Kidney (tissue), 14 donors: ENCODE measurements around the gene PLPPR1. TPM values are rescaled to one million over a fixed set of nuclear protein-coding genes. Genes with fewer than 3 reads are reported as not detected.
A peak's percentile ranks its signal among the peaks of the same experiment; 100 is the strongest.

Experiments used
- DNase-seq, 5 donors: peaks; one replicate each; pipeline ENCODE4 v3.0.0-alpha.2; 2013 to 2020
- FAIRE-seq: peaks from 2 replicates; lab custom pipeline; 2012; peaks lifted over from hg19 to GRCh38; lab: Jason Lieb, UNC
- H3K27ac ChIP-seq, 2 donors: one replicate each; pipeline ENCODE4 v1.7.0; 2013; ENCODE audit warnings: low read depth in 2 of 2, low read length in 2 of 2, inconsistent platforms in 1 of 2
- H3K27me3 ChIP-seq: one replicate; pipeline ENCODE4 v1.7.1; 2013; ENCODE audit warnings: low read length, inconsistent platforms; ENCODE audit not compliant: control insufficient read depth, insufficient read depth
- H3K36me3 ChIP-seq, 3 donors: one replicate each; pipeline versions ENCODE4 v1.7.0 to v1.7.1; 2013; ENCODE audit warnings: low read length in 3 of 3, control low read depth in 1 of 3, inconsistent platforms in 1 of 3; ENCODE audit not compliant: insufficient read depth in 3 of 3, control insufficient read depth in 2 of 3
- H3K4me1 ChIP-seq, 3 donors: one replicate each; pipeline versions ENCODE4 v1.7.0 to v1.7.1; 2013; ENCODE audit warnings: low read length in 3 of 3, inconsistent platforms in 1 of 3, low read depth in 1 of 3; ENCODE audit not compliant: control insufficient read depth in 2 of 3, insufficient read depth in 2 of 3
- H3K4me3 ChIP-seq, 3 donors: one replicate each; pipeline versions ENCODE4 v1.7.0 to v1.8.1; 2013; ENCODE audit warnings: low read length in 3 of 3, control low read depth in 1 of 3, inconsistent platforms in 1 of 3
- H3K9ac ChIP-seq, 3 donors: one replicate each; pipeline versions ENCODE4 v1.7.0 to v1.7.1; 2013; ENCODE audit warnings: low read length in 3 of 3, control low read depth in 1 of 3, inconsistent platforms in 1 of 3
- H3K9me3 ChIP-seq, 3 donors: one replicate each; pipeline versions ENCODE4 v1.7.0 to v1.7.1; 2013; ENCODE audit warnings: low read length in 3 of 3, control low read depth in 1 of 3, inconsistent platforms in 1 of 3; ENCODE audit not compliant: control insufficient read depth in 2 of 3, insufficient read depth in 1 of 3
- intact Hi-C: fragments of 100-400 bp; cut with DNase I; formaldehyde crosslinking; loops from one replicate; pipeline ENCODE4 v1.11.1; 2022
- polyA plus RNA-seq: library from polyadenylated mRNA; stranded (reverse); fragments of 350-450 nt; fragmentation: Illumina TruSeq; extraction: RNeasy Lipid Tissue Mini Kit (QIAGEN cat#74804); gene quantifications from one replicate; pipeline ENCODE4 v1.2.3, GENCODE V29; 2014; ENCODE audit warnings: low read depth, low replicate concordance; ENCODE audit not compliant: insufficient read depth
- total RNA-seq: library from RNA; stranded (reverse); fragmentation: NEBNext Ultra II Directional; extraction: Animal tissue kit (Norgen Biotek cat#: 25700); gene quantifications from one replicate; pipeline ENCODE4 v1.2.1, GENCODE V29; 2021
- TF ChIP-seq, protein P1 (sequence below): IDR thresholded peaks from 3 replicates; pipeline ENCODE4 v1.5.1; 2012; ENCODE audit warnings: mild to moderate bottlenecking, moderate library complexity, borderline replicate concordance; ENCODE audit not compliant: insufficient read depth; ENCODE audit errors: extremely low read depth
- donor health status: control.
- donor health status: control.
- donor health status: control.
- donor health status: control.
- donor health status: control.
- donor health status: DM: yes; HTN: yes; CAD: no.
- donor health status: Normal renal cell carcinoma (clear cell type).

The PLPPR1 gene
- total and polyA plus RNA-seq, 2 donors from 2014 or later: 0.98 to 21.6 TPM

DNA sequence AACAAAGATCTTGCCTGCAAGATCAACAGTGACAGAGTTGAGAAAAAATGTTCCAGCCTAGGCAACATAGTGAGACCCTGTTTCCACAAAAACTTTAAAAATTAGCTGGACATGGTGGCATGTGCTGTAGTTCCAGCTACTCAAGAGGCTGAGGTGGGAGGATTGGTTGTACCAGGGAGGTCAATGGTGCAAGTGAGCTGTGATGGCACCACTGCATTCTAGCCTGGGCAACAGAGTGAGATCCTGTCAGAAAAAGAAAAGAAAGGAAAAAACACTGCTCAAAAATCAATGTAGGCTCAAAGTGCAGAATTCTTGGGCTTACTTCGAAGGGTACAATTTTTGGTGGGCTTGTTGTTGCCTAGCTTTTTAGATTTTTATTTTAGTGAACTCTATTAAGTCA, 145.4 kb downstream of the PLPPR1 start:
- no peak for FAIRE-seq
- H3K27me3 ChIP-seq: no peaks in the 10 kb centered on the region
- no peak for DNase-seq

GRCh38 chr9:101176384-101176783, 147.9 kb downstream of the PLPPR1 start:
- Histone ChIP-seq H3K4me3 (no peak overlapping the region), H3K9me3 (peaks cover 0 to 9% (median 0%) of the 10 kb centered on the region in 3 donors), H3K36me3 (no peaks in the 10 kb centered on the region), H3K4me1 (no peaks in the 10 kb centered on the region), H3K27me3 (no peaks in the 10 kb centered on the region), H3K9ac (no peak overlapping the region), H3K27ac (no peak overlapping the region)
- DNase-seq: no peak
- intact Hi-C loops: no loop called here
- TF ChIP-seq, protein P1, sequence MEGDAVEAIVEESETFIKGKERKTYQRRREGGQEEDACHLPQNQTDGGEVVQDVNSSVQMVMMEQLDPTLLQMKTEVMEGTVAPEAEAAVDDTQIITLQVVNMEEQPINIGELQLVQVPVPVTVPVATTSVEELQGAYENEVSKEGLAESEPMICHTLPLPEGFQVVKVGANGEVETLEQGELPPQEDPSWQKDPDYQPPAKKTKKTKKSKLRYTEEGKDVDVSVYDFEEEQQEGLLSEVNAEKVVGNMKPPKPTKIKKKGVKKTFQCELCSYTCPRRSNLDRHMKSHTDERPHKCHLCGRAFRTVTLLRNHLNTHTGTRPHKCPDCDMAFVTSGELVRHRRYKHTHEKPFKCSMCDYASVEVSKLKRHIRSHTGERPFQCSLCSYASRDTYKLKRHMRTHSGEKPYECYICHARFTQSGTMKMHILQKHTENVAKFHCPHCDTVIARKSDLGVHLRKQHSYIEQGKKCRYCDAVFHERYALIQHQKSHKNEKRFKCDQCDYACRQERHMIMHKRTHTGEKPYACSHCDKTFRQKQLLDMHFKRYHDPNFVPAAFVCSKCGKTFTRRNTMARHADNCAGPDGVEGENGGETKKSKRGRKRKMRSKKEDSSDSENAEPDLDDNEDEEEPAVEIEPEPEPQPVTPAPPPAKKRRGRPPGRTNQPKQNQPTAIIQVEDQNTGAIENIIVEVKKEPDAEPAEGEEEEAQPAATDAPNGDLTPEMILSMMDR: no peak
- FAIRE-seq: no peak

More for the DNA sequence above, 145.4 kb downstream of the PLPPR1 start:
- H3K4me3 ChIP-seq: no peak overlapping the region
- H3K27ac ChIP-seq: no peak overlapping the region
- TF ChIP-seq, protein P1: no peak
- no peak overlapping the region for H3K9ac ChIP-seq
- H3K4me1 ChIP-seq: no peaks in the 10 kb centered on the region
- no peaks in the 10 kb centered on the region for H3K36me3 ChIP-seq
- peaks cover 0 to 9% (median 0%) of the 10 kb centered on the region in 3 donors for H3K9me3 ChIP-seq
- intact Hi-C loops: no loop called here

GRCh38 chr9:101184813-101185278, 156.3 kb downstream of the PLPPR1 start:
- peak overlapping the region; percentile 4 to 68 for H3K27ac ChIP-seq
- H3K4me1 ChIP-seq: no peaks in the 10 kb centered on the region
- no peaks in the 10 kb centered on the region for H3K9me3 ChIP-seq
- no peaks in the 10 kb centered on the region for H3K27me3 ChIP-seq
- intact Hi-C loops: no loop called here
- no peaks in the 10 kb centered on the region for H3K36me3 ChIP-seq
- TF ChIP-seq, protein P1: no peak
- FAIRE-seq (peak; percentile 80), DNase-seq (peak in 2 of 5 donors; percentile 72 to 74)
- H3K9ac ChIP-seq: peak overlapping the region in 1 of 3 donors; percentile 53
- peak overlapping the region; percentile 5 to 57 (median 50) for H3K4me3 ChIP-seq

DNA sequence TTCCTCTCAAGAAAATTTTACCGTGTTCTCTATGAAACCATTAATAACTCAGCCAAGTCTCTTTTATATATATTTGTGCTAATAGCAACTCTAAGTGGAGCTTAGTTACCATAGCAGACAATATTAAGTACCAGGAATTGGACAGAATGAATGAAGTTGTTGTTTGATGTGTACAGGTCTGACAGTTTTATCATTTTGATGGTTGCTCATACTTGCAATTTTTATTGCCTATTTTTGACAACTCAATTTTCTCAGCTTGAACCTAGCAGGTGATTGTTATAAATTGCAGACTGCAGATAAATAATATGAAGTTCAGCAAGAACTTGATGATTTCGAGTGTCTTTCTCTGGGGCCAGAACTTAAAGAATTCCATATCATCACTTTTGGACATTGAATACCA, 163.2 kb downstream of the PLPPR1 start:
- Histone ChIP-seq H3K36me3 (no peaks in the 10 kb centered on the region), H3K9me3 (no peaks in the 10 kb centered on the region), H3K27ac (no peak overlapping the region), H3K9ac (no peak overlapping the region), H3K27me3 (no peaks in the 10 kb centered on the region), H3K4me1 (no peaks in the 10 kb centered on the region), H3K4me3 (no peak overlapping the region)
- DNase-seq: no peak
- intact Hi-C loops: no loop called here
- no peak for FAIRE-seq
- TF ChIP-seq, protein P1: no peak
